HG02623 (cell line): Measurements from ENCODE around the gene KLK14.
A peak's percentile ranks its signal among the peaks of the same experiment; 100 is the strongest.

Experiments
- ATAC-seq: cut with Tn5 transposase; IDR thresholded peaks from one replicate; pipeline ENCODE4 v1.9.1; 2021; ENCODE audit warnings: moderate library complexity; ENCODE audit not compliant: unreplicated experiment

The KLK14 gene

GRCh38 chr19:51082611-51083010 is at the start of gene KLK14:
TSS of gene KLK14 (minus strand) at chr19:51082887. CDS start at chr19:51082614, 273 bp downstream.
- no peak for ATAC-seq

- no peak for ATAC-seq
These were observed 49.3 kb upstream of the KLK14 start for GRCh38 chr19:51131780-51132680.

- ATAC-seq: no peak
These were observed 47.0 kb upstream of the KLK14 start for GRCh38 chr19:51129716-51130115.

GRCh38 chr19:51128227-51128626 is 45.5 kb upstream of the KLK14 start:
- no peak for ATAC-seq

GRCh38 chr19:51127755-51128154 is 45.1 kb upstream of the KLK14 start:
- no peak for ATAC-seq

GRCh38 chr19:51127032-51127431 is 44.3 kb upstream of the KLK14 start:
- no peak for ATAC-seq

GRCh38 chr19:51125421-51126075 is 42.9 kb upstream of the KLK14 start:
- no peak for ATAC-seq

GRCh38 chr19:51124729-51125128 is 42.0 kb upstream of the KLK14 start, which contains the start of gene SIGLEC9:
TSS of gene SIGLEC9 (plus strand) at chr19:51124906. CDS start at chr19:51124975, 69 bp downstream.
- no peak for ATAC-seq

GRCh38 chr19:51124216-51124615 is 41.5 kb upstream of the KLK14 start:
- no peak for ATAC-seq

GRCh38 chr19:51123802-51124201 is 41.1 kb upstream of the KLK14 start:
- no peak for ATAC-seq

GRCh38 chr19:51123381-51123800 is 40.7 kb upstream of the KLK14 start:
- no peak for ATAC-seq

- ATAC-seq: no peak
These were observed 39.7 kb upstream of the KLK14 start for GRCh38 chr19:51122112-51122981.

- ATAC-seq: no peak
These were observed 38.6 kb upstream of the KLK14 start for GRCh38 chr19:51121257-51121656.

GRCh38 chr19:51120160-51120559 is 37.5 kb upstream of the KLK14 start:
- ATAC-seq: no peak

GRCh38 chr19:51119611-51120010 is 36.9 kb upstream of the KLK14 start:
- no peak for ATAC-seq

- no peak for ATAC-seq
These were observed 36.4 kb upstream of the KLK14 start for GRCh38 chr19:51119101-51119500.

- ATAC-seq: no peak
These were observed 34.1 kb upstream of the KLK14 start for GRCh38 chr19:51116736-51117286.

- ATAC-seq: no peak
These were observed 31.5 kb upstream of the KLK14 start for GRCh38 chr19:51114087-51114729.

- no peak for ATAC-seq
These were observed 28.9 kb upstream of the KLK14 start for GRCh38 chr19:51111606-51112005.

GRCh38 chr19:51110666-51110971 is 27.9 kb upstream of the KLK14 start:
- no peak for ATAC-seq

- peak; percentile 29 for ATAC-seq
These were observed 26.1 kb upstream of the KLK14 start for GRCh38 chr19:51108805-51109146.
